ENCODE measurements around the gene MARK4. TPM values are rescaled to one million over a fixed set of nuclear protein-coding genes. Genes with fewer than 3 reads are reported as not detected.

MARK4 gene
- total RNA-seq, 1 experiment from 2014 or later, result 49.4 TPM

- intact Hi-C loops (cut with micrococcal nuclease; ENCODE audit: unreplicated experiment), result no loop called here
- ChIA-PET POLR2A (ENCODE audit: unreplicated experiment) (interaction anchor here (0.6 kb wide), 1 partner anchor 539 kb away, joined by 3 read pairs; no protein-coding TSS in a partner anchor), CTCF (interaction anchor here (0.6 kb wide), 1 partner anchor 12 kb away, joined by 4 read pairs; no protein-coding TSS in a partner anchor)
- H3K9me2 ChIP-seq (ENCODE audit: insufficient read depth), result no peaks in the 10 kb centered on the region
- no peaks in the 10 kb centered on the region for H3K79me2 ChIP-seq (ENCODE audit: low read depth)
- no peaks in the 10 kb centered on the region for H3K36me3 ChIP-seq (ENCODE audit: low read depth)
- no peak overlapping the region for H3K4me2 ChIP-seq
- no TSS peak for BruUV-seq (replicated peaks)
- H3K27me3 ChIP-seq (ENCODE audit: insufficient read depth, low read depth), result peaks cover 9% of the 10 kb centered on the region; the same call in 1 of the 2 replicates
- H2AFZ ChIP-seq, result no peak overlapping the region
- H3K9me3 ChIP-seq (ENCODE audit: insufficient read depth, low read depth), result no peaks in the 10 kb centered on the region
- no peak overlapping the region for H3K27ac ChIP-seq
- H3F3A ChIP-seq (ENCODE audit: insufficient read depth, low read depth), result peaks cover 8% of the 10 kb centered on the region; the same call in 1 of the 2 replicates
- no peaks in the 10 kb centered on the region for H4K20me1 ChIP-seq (ENCODE audit: insufficient read depth)
- TF ChIP-seq CTCF (conservative IDR thresholded peaks at IDR 0.05) (no peak), EZH2 (IDR thresholded peaks at IDR 0.05; ENCODE audit: low read depth) (no peak)
- no peaks in the 10 kb centered on the region; the same call in 1 of the 2 replicates for H3K4me1 ChIP-seq (replicated peaks; ENCODE audit: insufficient read depth)
- DNase-seq, result no peak
- H3K4me3 ChIP-seq, result no peak overlapping the region
Observed at GRCh38 chr19:45320997-45321775, 70.1 kb downstream of the MARK4 start.

- no peak overlapping the region for H3K27ac ChIP-seq
- H4K20me1 ChIP-seq (ENCODE audit: insufficient read depth), result no peaks in the 10 kb centered on the region
- POLR2A ChIA-PET (ENCODE audit: unreplicated experiment), result no interaction called here
- CTCF ChIA-PET, result no interaction called here
- H3K9me3 ChIP-seq (ENCODE audit: insufficient read depth, low read depth), result no peaks in the 10 kb centered on the region
- no peak overlapping the region for H3K4me2 ChIP-seq
- intact Hi-C loops (cut with micrococcal nuclease; ENCODE audit: unreplicated experiment), result no loop called here
- no peaks in the 10 kb centered on the region; the same call in 1 of the 2 replicates for H3K4me1 ChIP-seq (replicated peaks; ENCODE audit: insufficient read depth)
- BruUV-seq (replicated peaks), result no TSS peak
- H3K36me3 ChIP-seq (ENCODE audit: low read depth), result no peaks in the 10 kb centered on the region
- H3K4me3 ChIP-seq, result no peak overlapping the region
- peaks cover 3% of the 10 kb centered on the region; the same call in 1 of the 2 replicates for H3K27me3 ChIP-seq (ENCODE audit: insufficient read depth, low read depth)
- no peaks in the 10 kb centered on the region for H3K79me2 ChIP-seq (ENCODE audit: low read depth)
- H2AFZ ChIP-seq, result no peak overlapping the region
- peaks cover 9% of the 10 kb centered on the region; the same call in 1 of the 2 replicates for H3F3A ChIP-seq (ENCODE audit: insufficient read depth, low read depth)
- TF ChIP-seq CTCF (conservative IDR thresholded peaks at IDR 0.05), result no peak
- no peak for TF ChIP-seq EZH2 (IDR thresholded peaks at IDR 0.05; ENCODE audit: low read depth)
- no peaks in the 10 kb centered on the region for H3K9me2 ChIP-seq (ENCODE audit: insufficient read depth)
- DNase-seq, result no peak
Observed at GRCh38 chr19:45321848-45322247, 70.8 kb downstream of the MARK4 start.

- Histone ChIP-seq H3K9me3 (ENCODE audit: insufficient read depth, low read depth) (no peaks in the 10 kb centered on the region), H3K27ac (no peak overlapping the region), H2AFZ (no peak overlapping the region), H3K9me2 (ENCODE audit: insufficient read depth) (no peaks in the 10 kb centered on the region), H4K20me1 (ENCODE audit: insufficient read depth) (no peaks in the 10 kb centered on the region), H3K4me2 (no peak overlapping the region), H3K4me1 (replicated peaks; ENCODE audit: insufficient read depth) (no peaks in the 10 kb centered on the region; the same call in 1 of the 2 replicates), H3K27me3 (ENCODE audit: insufficient read depth, low read depth) (peaks cover 3% of the 10 kb centered on the region; the same call in 1 of the 2 replicates), H3K79me2 (ENCODE audit: low read depth) (no peaks in the 10 kb centered on the region), H3F3A (ENCODE audit: insufficient read depth, low read depth) (peaks cover 13% of the 10 kb centered on the region; the same call in 1 of the 2 replicates), H3K4me3 (no peak overlapping the region), H3K36me3 (ENCODE audit: low read depth) (no peaks in the 10 kb centered on the region)
- BruUV-seq (replicated peaks), result no TSS peak
- TF ChIP-seq CTCF (conservative IDR thresholded peaks at IDR 0.05), result no peak
- TF ChIP-seq EZH2 (IDR thresholded peaks at IDR 0.05; ENCODE audit: low read depth), result no peak
- POLR2A ChIA-PET (ENCODE audit: unreplicated experiment), result no interaction called here
- DNase-seq, result no peak
- intact Hi-C loops (cut with micrococcal nuclease; ENCODE audit: unreplicated experiment), result no loop called here
- CTCF ChIA-PET, result no interaction called here
Observed at GRCh38 chr19:45322311-45322710, 71.2 kb downstream of the MARK4 start.
